NCI-H1105 treated with DMSO at 0.1 percent for 48 hours (cell line): Measurements from ENCODE around the gene CCDC110.

Experiments
- DNase-seq: peaks from one replicate; lab custom pipeline; 2025; lab: John Stamatoyannopoulos, UW

Gene CCDC110

DNA sequence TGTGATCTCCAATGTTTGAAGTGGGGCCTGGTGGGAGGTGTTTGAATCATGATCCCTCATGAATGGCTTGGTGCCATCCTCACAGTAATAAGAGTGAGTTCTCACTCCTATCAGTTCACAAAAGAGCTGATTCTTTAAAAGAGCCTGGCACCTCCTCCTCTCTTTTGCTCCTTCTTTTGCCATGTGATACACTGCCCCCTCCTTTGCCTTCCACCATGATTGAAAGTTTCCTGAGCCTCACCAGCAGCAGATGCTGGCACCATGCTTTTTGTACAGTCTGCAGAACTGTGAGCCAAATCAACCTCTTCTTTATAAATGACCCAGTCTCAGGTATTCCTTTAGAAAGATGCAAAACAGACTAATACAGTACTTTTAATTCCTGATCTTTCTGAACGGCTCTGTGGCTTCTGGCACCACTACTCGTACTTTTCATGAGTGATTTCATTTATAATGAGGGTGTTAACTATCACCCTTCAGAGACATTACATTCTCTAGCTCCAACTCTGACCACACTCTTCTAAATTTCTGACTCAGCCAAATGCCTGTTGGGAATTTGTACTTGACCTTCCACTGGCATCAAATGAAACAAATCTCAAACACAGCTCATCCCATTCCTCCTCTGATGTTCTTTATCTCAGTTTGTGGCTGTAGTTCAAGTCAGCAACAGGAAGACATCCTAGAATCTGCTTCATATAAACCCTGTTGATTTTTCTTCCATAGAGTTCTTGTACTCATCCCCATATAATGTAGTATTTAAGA is 50.0 kb downstream of the CCDC110 start:
- DNase-seq: no peak

- DNase-seq: no peak
Measured at GRCh38 chr4:185416955-185417354, 54.6 kb downstream of the CCDC110 start.

GRCh38 chr4:185412412-185412811 is 59.1 kb downstream of the CCDC110 start:
- no peak for DNase-seq

DNA sequence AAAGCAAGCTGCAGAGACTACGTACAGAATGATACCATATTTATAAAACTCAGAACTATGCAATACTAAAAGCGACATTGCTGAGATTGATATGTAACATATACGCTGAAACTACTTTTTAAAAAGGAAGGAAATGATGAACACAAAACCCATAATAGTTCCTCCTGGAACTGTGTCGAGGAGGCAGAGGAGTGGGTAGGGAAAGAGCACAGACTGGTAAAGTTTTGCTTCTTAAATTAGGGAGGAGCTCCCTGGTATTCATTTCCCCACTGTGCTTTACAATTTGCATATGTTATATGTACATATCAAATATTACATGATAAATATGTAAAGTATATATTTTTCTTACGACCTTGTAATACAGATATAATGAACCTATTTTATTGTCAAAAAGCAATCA is 59.7 kb downstream of the CCDC110 start:
- DNase-seq: no peak

DNA sequence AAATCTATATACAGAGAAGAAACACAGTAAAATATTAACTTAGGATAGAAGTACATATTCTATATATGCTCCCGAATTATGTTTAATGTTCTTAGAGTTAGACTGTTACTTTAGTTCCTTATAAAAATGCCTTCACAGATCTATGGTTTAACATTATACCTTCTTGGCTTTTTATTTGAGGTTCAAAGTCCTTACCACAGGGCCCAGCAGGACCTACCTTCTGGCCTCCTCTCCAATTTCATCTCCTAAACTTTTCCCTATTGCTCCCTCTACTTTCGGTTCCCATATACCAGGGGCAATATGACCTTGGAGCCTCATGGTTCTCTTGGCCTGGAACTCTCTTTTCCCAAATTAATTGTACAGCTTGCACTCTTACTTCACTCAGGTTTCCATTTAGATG is 63.1 kb downstream of the CCDC110 start:
- no peak for DNase-seq

GRCh38 chr4:185405296-185405999 is 66.1 kb downstream of the CCDC110 start:
- no peak for DNase-seq

DNA sequence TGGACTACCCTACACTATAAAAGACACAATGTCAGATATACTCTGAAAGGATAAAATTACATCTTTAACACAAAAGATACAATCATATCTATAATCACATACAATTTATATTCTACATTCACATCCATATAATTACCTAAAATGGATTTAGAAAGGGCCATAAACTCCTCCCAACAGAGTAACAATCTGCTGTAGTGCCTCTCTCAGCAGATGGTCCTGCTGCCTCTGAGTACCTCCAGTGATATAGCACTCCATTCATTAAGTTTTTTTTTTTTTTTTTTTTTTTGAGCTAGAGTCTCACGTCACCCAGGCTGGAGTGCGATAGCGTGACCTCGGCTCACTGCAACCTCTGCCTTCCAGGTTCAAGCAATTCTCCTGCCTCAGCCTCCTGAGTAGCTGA is 67.5 kb downstream of the CCDC110 start:
- peak; percentile 34 for DNase-seq

GRCh38 chr4:185399466-185399865 is 72.1 kb downstream of the CCDC110 start:
- no peak for DNase-seq

DNA sequence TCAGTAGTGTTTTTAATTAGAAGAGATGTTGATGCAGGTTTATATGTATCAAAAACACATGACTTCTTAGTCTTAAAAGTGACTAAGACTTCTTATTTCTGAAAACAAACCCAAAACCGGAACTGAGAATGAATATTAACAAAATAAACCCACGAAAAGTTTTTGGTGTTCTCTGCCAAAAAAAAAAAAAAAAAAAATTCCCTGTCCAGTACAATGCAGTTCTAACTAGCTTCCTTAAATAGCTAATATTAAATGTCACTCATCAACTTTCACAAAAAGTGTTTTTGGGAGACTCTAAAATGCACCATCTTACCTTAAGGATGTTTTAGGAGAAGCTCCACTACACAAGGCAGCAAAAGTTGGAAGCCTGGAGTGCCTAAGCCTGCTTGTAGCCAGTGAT is 72.9 kb downstream of the CCDC110 start:
- DNase-seq: no peak

GRCh38 chr4:185396724-185397385 is 74.7 kb downstream of the CCDC110 start, which contains the start of gene ANKRD37:
TSS of gene ANKRD37 (plus strand) at chr4:185396841. CDS start at chr4:185396924, 83 bp downstream.
- peak; percentile 52 for DNase-seq

- DNase-seq: peak; percentile 86
Measured at GRCh38 chr4:185395956-185396723, 75.4 kb downstream of the CCDC110 start.

DNA sequence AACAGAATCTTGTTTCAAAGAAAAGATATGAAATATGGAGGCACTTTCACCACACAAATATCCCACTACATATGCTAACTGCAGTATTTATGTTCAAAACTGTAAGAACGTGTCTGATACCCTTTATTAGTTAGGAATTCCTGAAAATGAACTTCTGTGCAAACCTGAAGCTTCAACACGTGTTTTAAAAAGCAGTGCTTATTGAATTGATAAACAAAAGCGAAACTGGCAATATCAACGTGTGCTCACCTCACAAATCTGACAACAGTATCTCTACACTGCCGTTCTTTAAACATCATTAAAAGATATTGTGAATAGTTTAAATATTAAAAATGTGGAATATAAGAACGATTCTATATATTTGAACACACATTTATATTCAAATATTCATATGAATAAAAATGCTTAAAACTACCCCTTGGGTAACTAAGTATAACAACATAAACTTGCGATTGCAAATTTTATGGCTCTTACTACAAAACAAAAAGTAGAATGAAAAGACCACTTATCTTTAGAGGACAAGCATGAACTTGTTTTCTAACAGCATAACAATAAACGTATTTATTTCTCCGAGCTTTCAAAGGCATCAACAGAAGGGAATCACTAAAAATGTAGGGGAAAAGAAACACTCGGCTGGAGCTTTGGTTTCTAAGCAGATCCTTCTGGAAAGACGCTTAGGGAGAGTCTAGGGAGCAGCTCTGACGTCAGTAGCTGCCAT is 76.1 kb downstream of the CCDC110 start, which contains the start of gene LRP2BP:
Gene LRP2BP, minus strand, starts transcription at position 687 of the 718 bp plus-strand sequence. CDS start 17,738 bp downstream, outside the sequence.
- peak; percentile 61 for DNase-seq
